H1 (cell line): ENCODE results near the gene GALNT7.
A peak's percentile ranks its signal among the peaks of the same experiment; 100 is the strongest.

ENCODE experiments used
- CTCF ChIP-seq, 3 experiments: IDR thresholded peaks; 1 replicate in 2 of 3; 2 replicates in 1 of 3; pipeline versions ENCODE4 v1.5.1 to v1.6.1; 2011; ENCODE audit warnings: low read length in 3 of 3, mild to moderate bottlenecking in 3 of 3, inconsistent platforms in 2 of 3, low read depth in 1 of 3, moderate library complexity in 1 of 3; ENCODE audit not compliant: insufficient read depth in 1 of 3; ENCODE audit errors: control extremely low read depth in 1 of 3
- EP300 ChIP-seq, 2 experiments: IDR thresholded peaks; 1 replicate in 1 of 2; 2 replicates in 1 of 2; pipeline ENCODE4 v1.6.1; 2011 to 2012; ENCODE audit warnings: low read depth in 2 of 2, low read length in 2 of 2, mild to moderate bottlenecking in 2 of 2, borderline replicate concordance in 1 of 2, inconsistent platforms in 1 of 2, moderate library complexity in 1 of 2
- FOSL1 ChIP-seq: IDR thresholded peaks from 2 replicates; pipeline ENCODE4 v1.6.1; 2011; ENCODE audit warnings: mild to moderate bottlenecking, low read depth, low read length, moderate library complexity; ENCODE audit not compliant: insufficient read depth
- GABPA ChIP-seq: IDR thresholded peaks from 2 replicates; pipeline ENCODE4 v1.6.1; 2011; ENCODE audit warnings: mild to moderate bottlenecking, low read length, moderate library complexity, borderline replicate concordance; ENCODE audit not compliant: insufficient read depth
- MAX ChIP-seq: IDR thresholded peaks from 2 replicates; pipeline ENCODE4 v1.6.1; 2012; ENCODE audit warnings: inconsistent platforms
- POLR2AphosphoS5 ChIP-seq: IDR thresholded peaks from 2 replicates; pipeline ENCODE4 v1.6.1; 2011; ENCODE audit warnings: low read depth, low read length
- SAP30 ChIP-seq: fragments of 300-600 bp; sonication (generic); IDR thresholded peaks from 2 replicates; pipeline ENCODE4 v1.7.1; 2012; ENCODE audit warnings: low read length, moderate library complexity, mild to moderate bottlenecking, inconsistent platforms; ENCODE audit not compliant: insufficient read depth, insufficient replicate concordance
- SP2 ChIP-seq: IDR thresholded peaks from 2 replicates; pipeline ENCODE4 v1.6.1; 2012; ENCODE audit warnings: mild to moderate bottlenecking, low read length, inconsistent platforms
- USF2 ChIP-seq: IDR thresholded peaks from 2 replicates; pipeline ENCODE4 v1.6.1; 2011; ENCODE audit warnings: low read length, improper control_type of control experiment
- YY1 ChIP-seq: IDR thresholded peaks from 2 replicates; pipeline ENCODE4 v1.6.1; 2011; ENCODE audit warnings: low read depth, mild to moderate bottlenecking, low read length

GRCh38 chr4:173192375-173193162, 24.0 kb downstream of the GALNT7 start:
- TF ChIP-seq POLR2AphosphoS5 (no peak), CTCF (IDR thresholded peaks at IDR 0.05; ENCODE audit: control extremely low read depth in 1 of 3, insufficient read depth in 1 of 3, low read depth in 1 of 3, low read length in 3 of 3) (peak in 1 of 3 experiments; percentile 11; a peak in 1 of 4 replicates), SP2 (no peak), EP300 (IDR thresholded peaks at IDR 0.05; ENCODE audit: borderline replicate concordance in 1 of 2, low read depth in 2 of 2, low read length in 2 of 2) (no peak), SAP30 (no peak), MAX (no peak), YY1 (no peak), USF2 (no peak), GABPA (no peak), FOSL1 (no peak)
